H1 (cell line): ENCODE data around the gene CD81.

Source experiments
- CTCF ChIP-seq, 3 experiments: IDR thresholded peaks; 1 replicate in 2 of 3; 2 replicates in 1 of 3; pipeline versions ENCODE4 v1.5.1 to v1.6.1; 2011; ENCODE audit warnings: low read length in 3 of 3, mild to moderate bottlenecking in 3 of 3, inconsistent platforms in 2 of 3, low read depth in 1 of 3, moderate library complexity in 1 of 3; ENCODE audit not compliant: insufficient read depth in 1 of 3; ENCODE audit errors: control extremely low read depth in 1 of 3
- GABPA ChIP-seq: IDR thresholded peaks from 2 replicates; pipeline ENCODE4 v1.6.1; 2011; ENCODE audit warnings: mild to moderate bottlenecking, low read length, moderate library complexity, borderline replicate concordance; ENCODE audit not compliant: insufficient read depth
- JUND ChIP-seq: IDR thresholded peaks from 2 replicates; pipeline ENCODE4 v1.6.1; 2011; ENCODE audit warnings: mild to moderate bottlenecking, improper control_type of control experiment, low read length
- KDM1A ChIP-seq: fragments of 200-600, 300-600 bp; sonication (generic); IDR thresholded peaks from 2 replicates; pipeline ENCODE4 v1.7.1; 2016; ENCODE audit warnings: mild to moderate bottlenecking, low read length, borderline replicate concordance
- POLR2A ChIP-seq, 2 experiments: IDR thresholded peaks; 1 replicate in 1 of 2; 2 replicates in 1 of 2; pipeline ENCODE4 v1.6.1; 2011; ENCODE audit warnings: low read depth in 2 of 2, low read length in 2 of 2, mild to moderate bottlenecking in 2 of 2; ENCODE audit errors: control extremely low read depth in 1 of 2
- POLR2AphosphoS5 ChIP-seq: IDR thresholded peaks from 2 replicates; pipeline ENCODE4 v1.6.1; 2011; ENCODE audit warnings: low read depth, low read length

- TF ChIP-seq CTCF (IDR thresholded peaks at IDR 0.05; ENCODE audit: control extremely low read depth in 1 of 3, insufficient read depth in 1 of 3, low read depth in 1 of 3, low read length in 3 of 3) (no peak), POLR2A (IDR thresholded peaks at IDR 0.05; ENCODE audit: control extremely low read depth in 1 of 2, low read depth in 2 of 2, low read length in 2 of 2) (no peak), KDM1A (no peak), JUND (no peak), POLR2AphosphoS5 (no peak), GABPA (no peak)
These were observed 57.6 kb downstream of the CD81 start for GRCh38 chr11:2434506-2435255.
